Stimulated activated CD4-positive, alpha-beta T cell treated with anti-CD3 and anti-CD28 coated beads, Interleukin-12 subunit alpha, Interleukin-12 subunit beta, amount 100 ng/mL, for 4 hours (primary cell): ENCODE data around the gene WASF1.

Experiments used
- DNase-seq: peaks from one replicate; pipeline ENCODE4 v3.0.0-alpha.2; 2020

Gene WASF1

DNA sequence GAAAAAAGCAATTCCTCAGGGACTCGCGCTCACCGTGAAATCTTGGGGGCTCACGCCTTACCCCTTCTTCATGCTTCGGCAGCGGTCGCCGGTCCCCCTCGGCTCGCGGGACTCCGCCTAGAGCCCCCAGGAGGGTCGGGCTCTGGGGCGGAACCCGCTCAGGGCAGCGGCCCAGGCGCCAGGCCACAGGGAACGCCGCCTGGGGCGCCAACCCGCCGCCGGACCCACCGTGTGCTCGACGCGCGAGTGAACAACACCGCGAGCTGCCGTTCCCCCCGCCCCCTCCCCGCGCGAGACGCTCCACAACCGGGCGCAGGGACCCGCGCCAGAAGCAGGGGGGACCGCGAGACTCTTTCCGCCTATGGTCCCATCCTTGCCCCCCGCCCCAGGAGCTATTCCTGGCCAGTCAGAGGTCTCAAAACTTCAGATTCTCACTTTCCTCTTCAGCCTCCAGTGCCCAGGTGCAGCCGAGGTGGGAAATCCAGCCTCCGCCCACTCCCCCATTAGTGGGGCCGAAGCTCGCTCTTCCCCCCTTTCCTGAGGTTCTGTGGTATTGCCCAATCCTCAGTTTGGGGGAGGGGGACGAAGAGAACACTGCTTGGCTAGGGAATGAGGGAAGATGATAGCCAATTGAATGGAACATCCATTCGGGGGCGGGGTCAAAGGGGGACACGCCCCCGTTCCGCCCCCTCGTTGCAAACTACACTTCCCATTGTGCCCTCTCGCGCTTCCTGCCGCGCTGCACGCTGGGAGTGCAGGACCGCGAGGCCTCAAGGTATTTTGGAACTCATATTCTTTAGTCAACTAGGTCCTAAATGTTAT is at the start of gene WASF1:
WASF1 (minus strand) TSS at position 265 of the 822 bp plus-strand sequence. CDS start 52,069 bp downstream, outside the sequence.
- peak; percentile 85 for DNase-seq

DNA sequence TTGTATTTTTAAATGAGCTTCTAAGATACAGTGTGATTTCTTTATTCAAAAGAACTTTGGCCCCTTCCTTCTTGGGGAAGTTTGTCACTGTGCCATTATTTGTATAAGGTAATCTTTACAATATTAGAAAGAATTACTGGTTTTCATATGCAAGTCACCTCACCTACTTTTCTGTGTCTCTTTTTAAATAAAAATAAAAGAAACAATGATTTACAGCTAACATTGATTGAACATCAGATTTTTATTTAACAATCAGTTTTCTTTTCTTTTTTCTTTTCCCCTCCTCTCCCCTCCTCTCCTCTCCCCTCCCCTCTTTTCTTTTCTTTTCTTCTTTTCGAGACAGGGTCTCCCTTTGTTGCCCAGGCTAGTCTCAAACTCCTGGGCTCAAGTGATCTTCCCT is 46.8 kb upstream of the WASF1 start:
- no peak for DNase-seq

DNA sequence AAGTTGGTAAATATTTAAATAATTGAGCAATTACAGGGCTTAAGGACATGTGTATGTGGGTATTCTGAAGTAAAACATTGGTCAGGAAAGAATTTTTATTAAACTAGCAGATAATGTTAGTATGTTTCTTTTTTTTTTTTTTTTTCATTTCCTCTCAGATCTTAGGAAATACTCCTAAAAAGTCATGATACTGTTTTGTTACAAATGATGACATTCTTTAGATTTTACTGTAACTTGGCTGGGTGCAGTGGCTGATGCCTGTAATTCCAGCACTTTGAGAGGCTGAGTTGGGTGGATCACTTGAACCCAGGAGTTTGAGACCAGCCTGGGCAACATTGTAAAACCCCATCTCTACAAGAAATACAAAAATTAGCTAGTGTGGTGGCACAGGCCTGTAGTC is 42.3 kb upstream of the WASF1 start:
- no peak for DNase-seq

DNA sequence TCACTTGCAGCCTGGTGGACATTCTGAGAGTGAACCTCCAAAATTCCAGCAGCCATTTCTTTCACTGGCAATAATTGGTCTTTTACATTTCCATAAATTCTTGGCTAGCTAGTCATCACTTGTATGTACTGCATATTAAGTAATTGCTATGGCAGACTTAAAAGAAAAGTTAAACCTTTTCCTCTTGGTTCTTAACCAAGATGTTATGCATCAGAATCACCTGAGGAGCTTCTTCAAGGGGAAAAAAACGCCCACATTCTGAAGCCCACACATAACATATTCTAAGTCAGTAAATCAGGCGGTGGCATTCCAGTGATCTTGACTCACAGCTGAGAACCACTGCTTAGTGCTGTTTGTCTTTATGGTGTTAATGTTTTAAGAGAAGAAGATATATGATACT is 37.8 kb upstream of the WASF1 start:
- DNase-seq = no peak

DNA sequence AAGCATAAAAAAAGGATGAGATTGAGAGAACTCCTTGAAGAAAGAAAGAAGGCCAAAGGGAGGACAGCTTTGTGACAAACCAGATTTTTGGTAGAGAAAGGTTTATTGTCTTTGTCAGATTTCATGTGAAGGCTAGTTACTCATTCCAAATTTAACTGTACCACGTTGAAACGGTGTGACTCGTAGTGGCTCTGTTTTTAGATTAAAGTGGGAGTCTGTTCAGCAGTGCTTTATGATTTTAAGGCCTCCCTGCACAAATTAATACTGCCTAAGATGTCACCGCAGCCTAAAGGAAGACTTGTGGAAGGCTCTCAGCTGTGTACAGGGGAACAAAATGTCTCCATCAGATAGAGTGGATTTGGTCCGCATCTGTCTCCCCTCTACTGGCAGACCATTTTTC is 36.7 kb upstream of the WASF1 start:
- no peak for DNase-seq

DNA sequence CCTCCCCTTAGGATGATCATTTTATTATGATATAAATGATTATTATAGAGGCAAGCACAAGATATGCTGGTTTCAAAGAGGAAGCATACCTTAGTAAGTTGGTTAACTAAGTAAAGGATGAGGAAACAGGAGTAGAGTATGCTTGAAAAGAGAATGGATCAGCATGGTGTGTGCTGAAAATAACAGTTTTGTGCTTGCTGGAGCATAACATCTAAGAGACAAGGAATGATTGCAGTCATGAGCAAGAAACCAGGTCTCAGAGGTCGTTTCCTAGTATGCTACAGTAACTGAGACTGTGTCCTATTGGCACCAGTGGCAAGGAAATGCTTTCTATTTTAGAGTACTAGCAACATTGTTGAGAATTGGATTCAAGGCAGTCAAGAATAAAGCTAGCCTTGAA is 34.9 kb upstream of the WASF1 start:
- DNase-seq = no peak

DNA sequence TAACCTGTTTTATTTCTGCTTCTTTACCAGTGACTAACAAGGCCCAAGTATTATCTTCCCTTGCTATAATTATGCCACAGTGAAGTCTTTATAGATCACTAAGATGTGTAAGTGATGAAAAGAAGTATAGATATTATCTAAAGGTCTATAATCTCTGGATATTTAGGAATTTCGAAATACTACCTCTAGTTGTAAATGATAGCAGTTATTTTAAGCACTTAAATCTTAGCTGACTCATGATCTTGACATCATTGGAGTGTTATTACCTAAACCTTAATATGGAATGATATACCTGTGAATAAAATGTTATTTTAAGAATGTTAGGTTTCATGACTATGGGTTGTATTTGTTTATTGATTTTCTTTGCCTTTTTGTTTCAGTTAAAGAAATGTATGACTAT is 32.3 kb upstream of the WASF1 start:
- DNase-seq = no peak

DNA sequence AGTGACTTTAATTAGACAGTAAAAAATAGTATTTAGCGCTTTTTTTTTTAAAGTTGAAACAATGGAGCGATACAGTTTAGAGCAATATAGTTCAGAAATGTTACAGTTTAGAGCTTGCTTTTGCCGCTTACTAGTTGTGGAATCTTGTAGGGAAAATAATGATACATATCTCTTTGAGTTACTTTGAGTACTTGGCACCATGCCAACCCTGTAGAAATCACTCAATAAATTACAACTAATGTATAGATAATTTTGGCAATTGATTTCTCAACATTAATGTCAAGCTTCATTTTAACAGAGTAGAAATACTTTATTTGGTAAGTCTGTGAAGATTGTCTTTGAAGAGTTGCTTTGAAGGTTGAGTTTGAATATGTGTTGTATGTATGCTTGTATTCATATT is 28.2 kb upstream of the WASF1 start:
- DNase-seq = no peak

DNA sequence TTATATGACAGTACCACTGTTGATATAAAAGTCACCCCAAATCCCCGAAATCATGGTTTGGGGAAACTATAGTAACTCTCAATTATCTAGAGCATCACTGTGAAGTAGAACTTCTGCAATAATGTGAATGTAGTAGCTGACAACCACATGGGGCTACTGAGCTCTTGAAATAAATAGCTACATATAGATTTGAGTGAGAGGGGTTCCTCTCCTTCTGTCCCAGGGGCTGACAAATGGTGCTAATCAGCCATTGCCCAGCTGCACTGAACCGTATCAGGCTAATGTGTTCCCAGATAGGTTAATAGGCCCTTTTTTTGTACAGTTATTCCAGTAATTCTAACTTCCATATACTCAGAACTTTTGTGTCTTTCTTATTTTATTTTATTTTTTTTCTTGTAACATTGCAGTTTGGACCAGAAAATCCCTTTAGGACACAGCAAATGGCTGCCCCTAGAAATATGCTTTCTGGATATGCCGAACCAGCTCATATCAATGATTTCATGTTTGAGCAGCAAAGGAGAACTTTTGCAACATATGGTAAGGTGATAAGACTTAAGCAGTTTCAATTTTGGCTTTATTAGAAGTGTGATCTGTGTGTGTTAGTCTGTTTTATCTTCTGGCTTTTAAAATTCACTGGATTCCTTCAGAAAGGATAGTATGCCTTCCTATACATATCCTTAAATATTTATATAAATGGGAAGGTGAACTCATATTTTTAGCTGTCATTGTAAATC is 21.8 kb upstream of the WASF1 start:
- no peak for DNase-seq

DNA sequence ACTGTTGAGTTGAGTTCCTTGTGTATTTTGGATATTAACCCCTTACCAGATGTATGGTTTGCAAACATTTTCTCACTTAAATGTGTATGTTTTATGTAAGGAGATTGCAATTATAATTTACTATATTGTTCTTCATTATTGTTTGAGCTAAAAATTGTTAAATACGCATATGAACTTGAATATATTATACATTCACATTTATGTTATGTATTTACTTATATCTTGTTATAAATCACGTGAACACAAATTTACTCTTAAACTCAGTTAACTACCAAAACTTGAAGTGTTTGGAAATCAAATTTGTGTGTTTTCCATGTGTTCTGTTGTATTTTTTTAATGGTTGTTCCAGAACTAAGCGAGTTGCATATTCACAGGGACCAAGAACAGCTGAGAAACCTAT is 19.1 kb upstream of the WASF1 start:
- no peak for DNase-seq

DNA sequence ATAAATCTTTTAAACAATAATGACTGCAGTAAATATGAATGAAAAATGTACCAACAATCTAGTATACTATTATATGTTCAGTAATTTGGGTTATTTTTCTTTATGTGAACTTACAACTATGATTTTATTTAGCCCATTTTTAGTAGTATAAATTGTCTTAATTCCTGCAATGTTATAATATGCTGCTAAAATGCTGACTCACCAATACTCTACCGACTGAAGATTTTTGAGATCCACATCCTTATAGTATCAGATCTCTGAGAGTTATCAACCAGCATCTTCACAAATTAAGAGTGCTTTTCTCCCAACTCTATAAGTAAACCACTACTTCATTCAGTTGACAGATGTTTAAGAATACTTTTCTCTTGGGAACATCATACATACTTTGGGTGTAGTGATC is 17.4 kb upstream of the WASF1 start:
- DNase-seq = no peak

DNA sequence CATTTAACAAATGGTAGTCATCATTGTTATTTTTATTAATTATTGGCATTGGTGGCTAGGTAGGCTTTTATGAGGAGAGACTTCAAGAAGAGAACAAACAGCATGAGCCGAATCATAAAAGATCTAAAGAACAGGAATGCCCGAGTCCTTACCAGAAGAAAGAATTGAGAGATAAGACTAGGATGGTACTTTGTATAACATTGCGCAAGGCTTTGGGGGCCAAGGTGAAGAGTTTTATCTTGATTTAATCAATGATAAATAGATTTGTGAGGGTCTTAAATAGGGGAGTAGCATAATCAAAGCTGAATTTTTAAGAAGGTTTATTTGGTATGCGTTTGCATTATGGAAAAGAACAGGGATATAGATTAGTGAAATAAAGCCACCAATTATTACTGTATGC is 16.2 kb upstream of the WASF1 start:
- DNase-seq = no peak

DNA sequence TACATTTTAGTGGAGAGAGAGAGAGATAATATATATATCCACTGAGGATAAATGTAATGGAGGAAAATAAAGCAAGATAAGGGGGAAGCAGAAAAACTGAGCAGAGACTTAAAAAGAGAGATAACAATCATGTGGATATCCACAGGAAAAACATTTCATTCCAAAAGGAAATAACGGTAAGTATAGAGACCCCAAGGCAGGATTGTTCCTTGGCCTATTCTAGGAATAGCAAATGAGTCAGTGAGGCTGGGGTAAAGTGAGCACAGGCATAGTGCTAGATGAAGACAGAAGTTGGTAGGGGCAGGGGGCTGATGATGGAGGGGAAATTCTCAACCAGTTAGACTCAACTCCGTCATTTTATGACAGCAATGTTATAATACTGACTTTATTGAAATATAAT is 12.0 kb upstream of the WASF1 start:
- DNase-seq = no peak

DNA sequence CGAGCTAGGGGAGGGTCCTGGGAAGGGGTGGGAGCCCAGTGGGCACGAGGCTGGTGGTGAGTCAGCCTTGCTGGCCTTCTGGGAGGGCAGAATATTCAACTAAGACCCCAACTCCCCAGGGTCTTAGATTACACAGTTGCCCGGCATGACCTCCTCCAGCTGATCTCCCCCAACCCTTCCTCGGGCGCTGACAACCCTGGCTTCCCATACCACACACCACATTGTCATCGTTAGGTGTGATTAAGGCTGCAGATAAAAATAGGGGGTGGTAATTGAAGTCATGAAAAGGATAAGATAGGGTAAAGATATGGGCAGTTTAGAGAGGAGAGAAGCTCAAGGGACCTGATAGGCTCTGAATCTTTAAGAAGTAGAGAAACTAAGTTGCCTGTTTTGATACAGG is 11.3 kb upstream of the WASF1 start:
- DNase-seq = no peak

DNA sequence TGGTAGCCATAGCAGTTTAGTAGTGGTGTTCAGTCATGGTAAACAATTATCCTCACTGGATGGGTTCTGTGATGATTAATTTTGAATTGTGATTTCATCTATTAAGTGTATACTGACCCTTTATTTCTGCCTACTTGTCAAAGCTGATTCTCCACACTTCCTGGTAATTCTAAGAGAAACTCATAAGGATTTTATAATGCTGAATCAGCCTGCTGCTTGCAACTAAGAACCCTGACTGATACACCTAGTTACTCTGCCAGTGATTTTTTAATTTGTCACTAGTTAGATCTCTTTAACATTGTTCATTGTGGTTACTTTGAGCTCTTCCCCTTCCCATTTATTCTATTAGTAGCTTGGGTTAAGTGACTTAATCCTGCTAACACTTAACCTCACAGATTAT is 9.3 kb upstream of the WASF1 start:
- no peak for DNase-seq

DNA sequence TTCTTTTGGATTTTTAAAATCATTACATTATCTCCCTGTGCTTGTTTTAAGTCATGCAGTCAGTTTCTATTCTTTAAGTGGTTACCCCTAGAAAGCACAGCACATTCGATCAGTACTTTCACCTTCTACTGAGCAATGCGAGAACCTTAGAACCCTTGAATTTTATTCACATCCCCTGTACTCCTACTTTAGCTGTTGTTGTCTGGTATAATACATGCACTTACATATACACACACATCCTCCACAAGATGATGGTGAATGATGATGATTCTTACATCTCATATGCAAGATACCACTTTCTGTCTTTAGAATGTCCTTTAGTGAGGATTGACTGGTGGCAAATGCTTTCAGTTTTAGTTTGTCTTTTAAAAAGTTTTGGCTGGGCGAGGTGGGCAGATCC is 6.4 kb upstream of the WASF1 start:
- DNase-seq = no peak

DNA sequence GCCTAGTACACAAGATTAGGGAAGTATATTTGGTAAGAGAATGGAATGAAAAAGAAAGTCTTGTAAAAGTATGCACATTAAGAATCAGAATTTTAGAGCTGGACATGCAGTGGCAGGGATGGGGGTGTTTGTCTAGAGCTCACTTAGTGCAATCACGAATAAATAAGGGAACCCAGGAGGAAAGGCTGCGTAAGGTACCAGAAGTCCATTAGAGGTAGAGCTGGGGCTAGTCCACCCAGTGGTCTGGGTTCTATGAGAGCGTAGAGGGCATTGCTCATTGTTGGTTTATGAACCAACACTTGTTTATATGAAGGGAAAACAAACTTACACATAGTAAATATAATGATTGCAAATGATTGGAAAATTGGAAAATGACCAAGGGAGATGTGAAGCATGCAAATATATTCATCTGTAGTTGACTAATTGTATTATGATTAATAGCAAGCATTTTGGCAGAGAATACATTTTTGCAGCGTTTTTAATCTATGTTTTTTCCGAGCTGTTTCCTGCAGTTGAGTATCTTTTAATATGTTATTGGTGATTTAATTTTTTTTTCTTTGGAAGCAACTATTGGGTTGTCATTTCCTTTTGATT is 3.9 kb upstream of the WASF1 start:
- DNase-seq = no peak

DNA sequence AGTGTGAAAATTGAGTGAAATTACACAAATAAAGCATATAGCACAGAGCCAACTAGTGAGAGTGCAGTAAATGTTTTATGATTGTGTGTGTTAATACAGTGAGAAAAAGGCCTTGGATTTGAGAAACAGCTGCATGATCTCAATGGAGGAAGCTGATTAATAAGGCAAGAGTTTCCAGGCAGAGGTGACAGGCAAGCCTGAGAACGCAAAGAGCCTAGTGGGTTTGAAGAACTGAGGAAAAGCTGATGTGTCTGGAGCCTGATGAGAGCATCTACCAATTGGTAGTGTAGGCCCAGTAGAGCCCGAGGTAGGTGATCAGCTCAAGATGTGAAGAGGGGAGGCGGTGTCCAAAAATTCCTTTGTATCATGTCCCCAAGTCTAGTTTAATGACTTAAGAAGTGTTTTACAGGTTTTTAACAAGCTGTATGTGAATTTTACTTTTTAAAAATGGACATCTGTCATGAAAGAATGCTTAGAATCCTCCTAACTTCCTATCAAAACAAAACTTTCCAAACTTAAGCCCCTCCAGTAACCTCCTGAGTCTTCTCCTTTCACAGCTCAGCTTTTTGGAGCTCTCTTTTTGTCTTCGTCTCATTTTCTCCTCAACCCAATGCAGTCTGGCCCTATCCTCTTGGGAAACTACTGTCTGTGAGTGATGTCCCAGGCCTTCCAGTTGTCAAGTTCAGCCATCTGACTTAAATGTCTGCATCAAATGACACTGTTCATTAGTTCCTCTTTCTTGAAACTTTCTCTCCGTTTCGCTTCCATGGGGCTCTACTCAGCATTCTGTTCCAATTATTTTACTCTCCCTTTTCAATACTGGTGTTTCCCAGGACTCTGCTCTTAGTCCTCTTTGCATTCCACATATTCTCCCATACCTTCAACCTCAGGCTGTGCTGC is 1.9 kb upstream of the WASF1 start:
- DNase-seq = no peak

DNA sequence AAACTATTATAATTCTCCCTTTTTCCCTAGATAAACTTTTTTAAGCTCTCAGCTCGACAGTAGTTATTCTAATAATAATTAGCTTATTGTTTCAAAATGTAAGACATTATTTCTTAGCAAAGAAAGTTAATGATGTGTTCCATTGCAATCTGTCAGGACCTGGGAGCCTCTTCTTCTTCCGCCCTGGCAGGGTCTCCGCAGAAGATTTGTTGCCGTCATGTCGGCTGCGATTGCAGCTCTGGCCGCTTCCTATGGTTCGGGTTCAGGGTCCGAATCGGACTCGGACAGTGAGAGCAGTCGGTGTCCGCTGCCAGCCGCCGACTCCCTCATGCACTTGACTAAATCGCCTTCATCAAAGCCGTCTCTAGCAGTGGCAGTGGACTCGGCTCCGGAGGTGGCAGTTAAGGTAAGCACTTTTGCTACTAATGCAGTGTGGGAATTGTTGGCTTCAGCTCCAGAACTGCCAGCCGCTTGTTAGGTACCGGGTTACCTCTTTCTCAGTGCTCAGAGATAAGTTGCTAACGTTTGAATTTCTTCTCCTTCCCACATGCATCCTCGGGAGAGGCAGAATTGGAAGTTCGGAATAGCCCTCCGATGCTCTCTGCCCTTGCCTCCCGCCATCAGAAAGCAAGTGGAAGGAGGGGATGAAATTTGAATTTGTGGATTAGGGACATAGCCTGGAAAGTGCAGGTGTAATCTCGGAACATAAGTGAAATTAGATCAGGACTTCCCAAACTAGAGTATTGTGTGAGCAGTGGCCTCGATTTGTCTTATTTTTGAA is 948 bp upstream of the WASF1 start, which contains the start of gene CDC40:
CDC40 (plus strand) TSS at position 200 of the 781 bp plus-strand sequence; CDS start at position 218, 18 bp downstream.
- DNase-seq = peak; percentile 45

DNA sequence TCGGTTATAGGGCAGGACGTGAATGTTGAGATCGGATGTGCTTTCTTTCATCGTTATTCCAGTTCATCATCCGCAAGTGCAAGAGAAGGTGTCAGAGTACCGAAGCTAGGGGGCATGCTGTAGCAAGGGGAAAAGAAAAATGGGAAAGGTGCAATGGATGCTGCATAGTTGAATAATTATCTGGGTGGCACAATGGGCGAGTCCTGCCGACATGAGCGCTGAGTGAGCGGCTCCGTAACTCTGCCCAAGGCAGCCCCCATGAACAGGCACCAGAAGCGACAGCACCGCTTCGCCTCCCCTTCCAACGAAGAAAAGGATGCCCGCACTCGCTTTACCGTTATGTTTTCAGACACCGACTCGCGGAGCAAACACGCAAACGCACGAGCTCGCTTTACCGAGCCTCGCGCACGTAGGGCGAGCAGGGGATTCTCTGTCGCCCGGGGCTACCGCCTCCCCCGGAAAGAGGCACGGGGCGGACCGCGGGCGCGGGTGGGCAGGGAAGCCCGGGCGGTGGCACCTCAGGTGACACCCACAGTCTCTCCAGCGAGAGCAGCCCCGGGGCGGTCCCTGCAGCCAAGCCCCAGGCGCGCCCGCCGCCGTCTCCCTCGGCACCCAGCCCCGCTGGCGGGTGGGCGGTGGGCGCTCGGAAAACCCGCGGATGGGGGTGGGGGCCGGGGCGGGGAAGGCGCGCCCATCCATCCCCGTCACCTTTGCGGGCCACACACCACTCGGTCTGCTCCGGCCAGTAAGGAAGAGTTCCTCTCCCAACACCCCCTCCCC is 654 bp downstream of the WASF1 start:
- DNase-seq = peak; percentile 54

DNA sequence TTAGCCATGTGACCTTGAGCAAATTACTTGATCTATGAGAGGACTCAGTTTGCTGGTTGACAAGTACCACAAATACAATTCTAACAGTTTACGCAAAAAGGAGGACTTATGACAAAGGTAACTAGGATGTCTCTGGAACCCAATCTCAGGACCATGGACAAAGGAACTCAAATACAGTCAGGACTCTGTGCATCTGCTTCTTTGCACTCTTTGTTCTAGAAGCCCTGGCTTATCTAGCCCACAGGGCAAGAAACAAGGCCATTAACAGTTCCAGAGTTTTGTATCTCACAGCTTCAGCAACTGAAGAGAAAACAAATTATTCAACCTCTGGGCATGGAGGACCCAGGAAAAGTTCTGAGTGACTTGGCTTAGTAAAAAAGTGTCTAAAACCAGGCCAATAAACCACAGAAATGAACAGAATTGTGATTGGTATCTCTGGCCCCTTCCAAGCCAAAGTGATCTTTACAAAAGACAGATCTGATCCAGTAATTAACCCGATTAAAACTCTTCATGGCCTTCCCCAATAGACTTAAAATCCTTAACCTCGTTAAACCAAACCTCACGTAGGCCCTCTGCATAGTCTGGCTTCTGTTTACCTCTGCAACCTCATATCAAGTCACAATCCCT is 5.9 kb downstream of the WASF1 start:
- DNase-seq = no peak
